DMS153 treated with DMSO at 0.1 percent for 48 hours (cell line): ENCODE measurements around the gene KLHL18.
"Not testable (repeated sequence)": the region's sequence is repeated elsewhere in the genome, so short reads cannot be mapped to it uniquely, and the experiment has no call there.

Experiments used
- DNase-seq: peaks from one replicate; lab custom pipeline; 2025; ENCODE audit not compliant: unreplicated experiment; lab: John Stamatoyannopoulos, UW

Gene KLHL18

DNA sequence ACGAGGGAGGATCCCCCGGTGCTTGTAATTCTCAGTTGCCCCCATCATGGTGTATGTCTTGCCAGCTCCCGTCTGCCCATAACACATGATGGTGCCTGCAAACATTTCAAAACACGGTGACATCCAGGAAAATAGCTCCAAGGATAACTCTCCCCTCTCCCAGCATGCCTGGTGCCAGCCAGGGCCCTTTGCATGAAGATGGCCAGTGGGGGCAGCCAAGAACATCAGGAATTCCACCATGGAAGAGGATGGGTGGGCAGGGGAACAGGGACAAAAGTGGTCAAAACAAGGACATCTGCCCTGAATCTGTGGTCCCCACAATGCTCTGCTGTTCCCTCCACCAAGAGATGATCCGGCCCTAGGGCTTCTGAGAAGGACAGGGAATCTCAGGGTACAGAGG, 9.2 kb upstream of the KLHL18 start:
- no peak for DNase-seq

- DNase-seq = no peak
These were observed 8.1 kb upstream of the KLHL18 start for GRCh38 chr3:47274652-47275051.

DNA sequence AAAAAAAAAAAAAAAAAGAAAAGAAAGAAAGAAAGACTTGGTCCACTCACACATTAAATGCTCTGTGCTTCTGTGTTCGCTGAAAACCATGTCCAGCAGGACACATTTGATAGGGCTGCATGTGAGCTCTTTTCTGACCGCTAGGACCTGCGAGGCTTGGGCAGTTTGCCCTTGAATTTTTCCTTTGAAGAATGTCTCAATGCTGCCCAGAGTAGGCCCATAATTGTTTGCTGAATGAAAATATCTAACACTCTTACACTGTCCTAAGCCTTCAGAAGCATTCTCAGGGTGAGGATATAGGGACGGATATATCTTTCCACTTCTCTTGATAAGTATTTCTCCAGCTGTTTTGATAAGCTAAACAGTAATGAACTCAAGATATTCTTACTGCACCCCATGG, 6.2 kb upstream of the KLHL18 start:
- DNase-seq = no peak

- no peak for DNase-seq
These were observed 2.2 kb upstream of the KLHL18 start for GRCh38 chr3:47280519-47280918.

DNA sequence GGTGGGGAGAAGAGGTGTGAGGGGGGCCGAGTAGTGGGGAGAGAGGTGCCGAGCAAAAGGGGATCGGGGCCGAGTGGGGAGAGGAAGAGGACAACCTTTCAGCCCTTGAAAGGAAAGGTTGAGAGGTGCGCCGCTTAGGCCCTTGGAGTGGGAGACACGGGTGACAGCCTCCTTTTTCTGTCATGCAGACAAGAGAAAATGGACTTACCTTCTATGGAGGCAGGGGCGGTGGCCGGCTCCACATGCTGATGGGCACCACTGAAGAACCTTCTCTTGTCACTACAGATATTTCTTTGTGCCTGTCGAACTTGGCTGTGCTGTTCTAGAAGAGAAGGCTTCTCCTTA, 421 bp downstream of the KLHL18 start:
- no peak for DNase-seq

DNA sequence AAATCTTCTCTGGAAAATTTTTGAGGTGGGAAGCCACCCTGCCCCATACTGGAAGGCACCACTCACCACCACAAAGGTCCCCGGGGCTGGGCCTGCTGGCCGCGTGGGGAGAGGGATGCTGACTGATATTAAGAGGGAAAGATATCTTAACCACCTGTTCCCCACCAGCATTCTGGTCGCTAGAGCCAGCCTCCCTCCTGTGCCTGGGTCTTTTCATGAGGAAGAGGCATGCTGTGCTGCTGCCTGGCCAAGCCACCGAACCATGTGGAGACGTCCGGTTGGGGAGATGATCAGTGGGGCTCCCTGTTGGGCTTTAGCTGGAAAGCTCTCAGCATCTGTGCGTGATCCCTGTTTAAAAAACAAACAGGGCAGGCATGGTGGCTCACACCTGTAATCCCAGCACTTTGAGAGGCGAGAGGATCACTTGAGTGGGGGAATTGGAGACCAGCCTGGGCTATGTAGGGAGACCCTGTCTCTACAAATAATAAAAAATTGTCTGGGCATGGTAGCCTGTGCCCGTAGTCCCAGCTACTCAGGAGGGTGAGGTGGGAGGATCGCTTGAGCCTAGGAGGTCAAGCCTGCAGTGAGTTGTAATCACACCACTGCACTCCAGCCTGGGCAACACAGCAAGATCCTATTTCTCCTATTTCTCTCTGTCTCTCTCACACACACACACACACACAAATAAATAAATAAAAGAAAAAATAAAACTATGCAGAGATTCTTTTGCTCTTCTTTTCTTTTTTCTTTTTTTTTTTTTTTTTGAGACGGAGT, 1.0 kb downstream of the KLHL18 start:
- DNase-seq = no peak

DNA sequence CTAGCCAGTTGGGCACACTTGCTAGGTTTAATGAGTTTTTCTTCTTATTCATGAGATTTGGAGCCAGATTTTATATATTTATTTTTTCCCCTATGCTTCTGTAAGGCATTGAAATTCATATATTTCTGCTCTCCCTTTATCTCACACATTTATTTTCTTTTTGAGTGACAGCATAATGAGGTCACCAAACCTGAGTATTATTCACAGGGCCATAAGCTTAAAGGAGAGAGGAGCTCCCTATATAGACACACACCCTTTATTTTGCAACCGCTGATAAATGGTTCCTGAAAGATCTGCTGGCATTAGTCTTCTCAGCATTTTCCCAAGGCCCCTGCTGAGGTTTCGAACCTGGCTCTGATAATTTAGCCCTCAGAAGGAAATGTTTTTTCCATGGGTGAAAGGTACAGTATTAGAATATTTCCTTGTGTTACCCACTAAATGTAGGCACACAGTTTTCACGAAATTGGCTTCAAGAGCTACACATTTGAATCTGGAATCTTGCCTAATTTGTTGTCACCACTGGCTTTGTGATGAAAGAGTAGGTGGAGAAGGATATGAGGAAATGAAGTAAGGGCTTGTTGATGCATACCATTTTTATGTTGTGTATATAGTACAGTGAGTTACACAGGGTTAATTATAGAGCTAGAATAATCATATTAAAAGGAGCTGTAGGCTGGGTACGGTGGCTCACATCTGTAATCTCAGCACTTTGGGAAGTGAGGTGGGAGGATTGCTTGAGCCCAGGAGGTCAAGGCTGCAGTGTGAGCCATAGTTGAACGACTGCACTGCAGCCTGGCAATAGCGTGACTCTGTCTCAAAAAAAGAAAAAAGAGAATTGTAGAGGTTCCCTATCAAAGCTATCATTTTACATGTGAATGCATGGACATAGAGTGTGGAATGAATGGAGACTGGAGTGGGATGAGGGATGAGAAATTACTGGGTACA, 6.5 kb downstream of the KLHL18 start:
- no peak for DNase-seq

DNA sequence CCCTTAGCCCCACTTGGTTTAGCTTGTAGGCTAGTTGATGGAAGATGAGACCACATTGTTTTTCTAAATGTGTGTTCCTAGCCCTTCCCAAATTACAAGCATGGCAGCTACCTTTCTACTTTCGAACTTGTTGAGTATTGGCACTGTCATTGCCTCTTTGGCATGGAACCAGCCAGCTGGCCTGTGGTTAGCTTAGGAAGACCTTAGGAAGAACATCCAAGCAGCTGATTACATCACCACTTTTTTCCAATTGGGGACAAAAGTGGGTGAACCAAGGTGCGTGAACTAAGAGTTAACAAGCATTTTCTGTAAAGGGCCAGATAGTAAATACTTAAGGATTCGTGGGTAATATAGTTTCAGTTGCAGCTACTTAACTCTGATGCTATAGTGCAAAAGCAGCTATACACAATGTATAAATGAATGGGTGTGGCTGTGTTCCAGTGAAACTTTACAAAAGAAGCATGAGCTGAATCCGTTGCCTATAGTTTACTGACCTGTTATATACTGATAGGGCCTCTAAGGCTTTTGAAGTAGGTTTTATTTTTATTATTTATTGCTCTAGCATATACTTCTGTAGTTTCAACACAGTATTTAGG, 8.5 kb downstream of the KLHL18 start:
- no peak for DNase-seq

DNA sequence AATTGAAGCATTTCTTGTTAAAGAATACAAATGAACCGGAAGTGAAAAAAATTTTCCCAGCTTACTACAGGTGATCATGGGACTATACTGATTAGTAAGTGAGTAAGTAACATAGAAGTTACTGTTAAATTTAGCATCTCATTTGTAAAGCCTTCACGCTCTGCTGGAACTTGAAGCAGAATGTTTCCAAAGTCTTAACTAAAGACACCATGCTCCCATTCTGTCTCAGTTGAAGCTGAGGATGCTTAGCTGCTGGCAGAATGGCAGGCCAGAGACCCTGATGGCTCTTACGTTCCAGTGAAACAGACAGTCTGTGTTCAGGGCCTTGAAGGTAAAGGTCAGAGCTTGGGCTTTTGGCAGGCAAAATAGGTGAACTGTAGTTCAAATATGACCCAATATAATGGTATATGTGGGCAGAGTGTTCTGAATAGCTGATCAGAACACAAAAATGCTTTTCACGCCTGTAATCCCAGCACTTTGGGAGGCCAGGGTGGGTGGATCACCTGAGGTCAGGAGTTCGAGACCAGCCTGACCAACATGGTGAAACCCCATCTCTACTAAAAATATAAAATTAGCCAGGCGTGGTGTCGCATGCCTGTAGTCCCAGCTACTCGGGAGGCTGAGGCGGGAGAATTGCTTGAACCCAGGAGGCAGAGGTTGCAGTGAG, 9.1 kb downstream of the KLHL18 start:
- DNase-seq = not testable (repeated sequence)

GRCh38 chr3:47293822-47294221, 11.1 kb downstream of the KLHL18 start:
- DNase-seq = no peak

DNA sequence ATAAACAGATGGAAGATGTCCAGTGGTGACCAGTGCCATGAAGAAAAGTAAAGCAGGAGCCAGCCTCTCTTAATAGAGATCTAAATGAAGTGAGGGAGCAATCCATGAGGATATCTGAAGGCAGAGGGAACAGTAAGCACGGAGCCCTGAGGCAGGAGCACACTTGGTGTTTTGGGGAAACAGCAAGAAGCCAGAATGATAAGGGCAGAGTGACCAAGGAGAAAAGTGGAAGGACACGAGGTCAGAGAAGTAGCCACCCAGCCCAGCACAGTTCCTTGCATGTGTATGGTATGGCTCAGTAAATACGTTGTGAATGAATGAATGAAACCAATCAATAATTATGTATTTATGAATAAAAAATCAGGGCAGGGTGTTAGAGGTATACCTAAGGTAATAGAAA, 11.6 kb downstream of the KLHL18 start:
- DNase-seq = no peak

- no peak for DNase-seq
These were observed 12.6 kb downstream of the KLHL18 start for GRCh38 chr3:47295322-47295721.

GRCh38 chr3:47295976-47296375, 13.2 kb downstream of the KLHL18 start:
- DNase-seq = no peak

DNA sequence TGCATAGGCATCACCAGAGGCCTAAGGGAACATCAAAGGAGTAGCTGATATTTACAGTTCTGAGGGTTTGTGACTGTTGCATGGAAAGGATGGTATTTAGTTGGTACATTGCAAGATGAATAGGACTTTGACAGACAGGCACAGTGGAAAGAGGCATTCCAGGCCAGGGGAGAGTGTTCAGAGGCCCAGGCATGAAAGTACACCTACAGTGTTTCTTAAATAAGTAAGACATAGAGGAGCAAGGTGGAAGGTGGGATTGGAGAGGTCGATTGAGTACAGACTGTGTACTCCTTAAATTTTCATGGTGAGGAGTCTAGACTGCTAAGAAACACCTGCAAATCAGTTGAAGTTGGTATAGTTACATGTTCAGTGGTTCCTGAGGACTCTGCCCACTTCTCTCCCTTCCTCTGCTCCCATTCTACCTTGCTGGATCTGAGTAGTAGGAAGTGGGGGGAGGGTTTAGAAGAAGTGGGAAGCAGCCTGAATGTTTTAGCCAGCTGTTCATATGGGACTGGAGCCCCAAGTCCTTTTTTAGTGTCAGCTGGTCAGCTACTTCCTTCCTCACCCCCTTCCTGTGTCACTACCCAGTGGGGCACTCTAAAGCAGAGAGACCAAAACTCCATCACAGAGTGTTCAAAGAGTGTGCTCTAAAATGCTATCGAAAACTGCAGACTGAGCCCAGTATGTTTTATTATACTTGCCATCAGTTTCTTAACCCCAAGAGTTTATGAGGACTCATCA, 14.0 kb downstream of the KLHL18 start:
- no peak for DNase-seq

DNA sequence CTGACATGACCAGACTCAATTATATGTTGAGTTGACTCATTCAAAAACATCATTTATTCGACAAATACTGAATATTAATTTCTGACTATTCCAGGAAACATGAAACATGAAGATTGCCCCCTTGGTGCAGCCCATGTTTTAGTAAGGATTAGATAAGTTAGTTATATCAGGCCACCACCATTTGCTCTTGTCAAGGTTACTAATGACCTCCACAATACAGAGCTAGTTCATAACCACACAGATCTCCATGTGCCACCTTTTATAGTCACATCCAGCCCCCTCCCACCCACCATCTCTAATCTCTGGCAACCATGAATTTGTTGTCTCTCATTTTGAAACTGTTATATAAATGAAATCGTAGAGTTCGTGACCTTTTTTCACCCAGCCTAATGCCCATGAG, 15.7 kb downstream of the KLHL18 start:
- DNase-seq = no peak

GRCh38 chr3:47299381-47300318, 16.9 kb downstream of the KLHL18 start:
- DNase-seq = no peak

GRCh38 chr3:47301456-47301855, 18.7 kb downstream of the KLHL18 start:
- no peak for DNase-seq

DNA sequence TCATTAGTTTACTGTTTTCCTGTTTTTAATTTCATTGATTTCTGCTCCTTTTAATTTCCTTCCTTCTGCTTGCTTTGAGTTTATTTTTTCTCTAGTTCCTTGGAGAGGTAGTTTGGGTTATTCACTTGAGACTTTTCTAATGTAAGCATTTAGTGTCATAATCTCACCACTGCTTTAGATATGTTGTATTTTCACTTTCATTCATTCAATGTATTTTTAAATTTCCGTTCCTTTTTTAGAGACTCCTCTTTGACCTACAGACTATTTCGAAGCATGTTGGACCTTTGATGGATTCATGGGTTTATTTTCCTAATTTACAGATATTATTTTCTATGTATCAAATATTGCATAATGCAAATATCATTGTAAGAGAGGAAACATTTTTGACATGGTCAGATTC, 23.3 kb downstream of the KLHL18 start:
- DNase-seq = no peak

DNA sequence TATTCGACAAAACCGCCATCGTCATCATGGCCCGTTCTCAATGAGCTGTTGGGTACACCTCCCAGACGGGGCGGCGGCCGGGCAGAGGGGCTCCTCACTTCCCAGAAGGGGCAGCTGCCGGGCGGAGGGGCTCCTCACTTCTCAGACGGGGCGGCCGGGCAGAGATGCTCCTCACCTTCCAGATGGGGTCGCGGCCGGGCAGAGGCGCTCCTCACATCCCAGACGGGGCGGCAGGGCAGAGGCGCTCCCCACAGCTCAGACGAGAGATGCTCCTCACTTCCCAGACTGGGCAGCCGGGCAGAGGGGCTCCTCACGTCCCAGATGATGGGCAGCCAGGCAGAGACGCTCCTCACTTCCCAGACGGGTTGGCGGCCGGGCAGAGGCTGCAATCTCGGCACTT, 26.5 kb downstream of the KLHL18 start:
- not testable (repeated sequence) for DNase-seq

DNA sequence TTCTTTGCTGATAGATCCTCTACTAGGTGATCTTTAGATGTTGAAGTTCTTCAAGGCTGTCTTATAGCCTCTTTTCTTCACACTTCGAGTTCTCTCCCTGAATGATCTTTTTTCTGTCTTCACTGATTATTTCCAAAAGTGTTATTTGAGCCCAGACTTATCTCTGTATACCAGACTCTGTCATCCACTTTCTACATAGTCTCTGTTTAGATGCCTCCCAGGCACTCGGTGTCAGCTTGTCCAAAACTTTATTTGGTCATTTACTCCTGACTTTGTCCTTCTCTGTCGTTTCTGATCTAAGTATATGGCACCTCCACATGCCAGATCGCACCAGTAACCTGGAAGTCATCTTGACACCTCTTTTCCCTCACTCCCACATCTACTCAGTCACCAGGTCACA, 27.6 kb downstream of the KLHL18 start:
- no peak for DNase-seq
